Measurements from ENCODE around the gene USP25. TPM values are rescaled to one million over a fixed set of nuclear protein-coding genes. Genes with fewer than 3 reads are reported as not detected.

USP25 gene, protein sequence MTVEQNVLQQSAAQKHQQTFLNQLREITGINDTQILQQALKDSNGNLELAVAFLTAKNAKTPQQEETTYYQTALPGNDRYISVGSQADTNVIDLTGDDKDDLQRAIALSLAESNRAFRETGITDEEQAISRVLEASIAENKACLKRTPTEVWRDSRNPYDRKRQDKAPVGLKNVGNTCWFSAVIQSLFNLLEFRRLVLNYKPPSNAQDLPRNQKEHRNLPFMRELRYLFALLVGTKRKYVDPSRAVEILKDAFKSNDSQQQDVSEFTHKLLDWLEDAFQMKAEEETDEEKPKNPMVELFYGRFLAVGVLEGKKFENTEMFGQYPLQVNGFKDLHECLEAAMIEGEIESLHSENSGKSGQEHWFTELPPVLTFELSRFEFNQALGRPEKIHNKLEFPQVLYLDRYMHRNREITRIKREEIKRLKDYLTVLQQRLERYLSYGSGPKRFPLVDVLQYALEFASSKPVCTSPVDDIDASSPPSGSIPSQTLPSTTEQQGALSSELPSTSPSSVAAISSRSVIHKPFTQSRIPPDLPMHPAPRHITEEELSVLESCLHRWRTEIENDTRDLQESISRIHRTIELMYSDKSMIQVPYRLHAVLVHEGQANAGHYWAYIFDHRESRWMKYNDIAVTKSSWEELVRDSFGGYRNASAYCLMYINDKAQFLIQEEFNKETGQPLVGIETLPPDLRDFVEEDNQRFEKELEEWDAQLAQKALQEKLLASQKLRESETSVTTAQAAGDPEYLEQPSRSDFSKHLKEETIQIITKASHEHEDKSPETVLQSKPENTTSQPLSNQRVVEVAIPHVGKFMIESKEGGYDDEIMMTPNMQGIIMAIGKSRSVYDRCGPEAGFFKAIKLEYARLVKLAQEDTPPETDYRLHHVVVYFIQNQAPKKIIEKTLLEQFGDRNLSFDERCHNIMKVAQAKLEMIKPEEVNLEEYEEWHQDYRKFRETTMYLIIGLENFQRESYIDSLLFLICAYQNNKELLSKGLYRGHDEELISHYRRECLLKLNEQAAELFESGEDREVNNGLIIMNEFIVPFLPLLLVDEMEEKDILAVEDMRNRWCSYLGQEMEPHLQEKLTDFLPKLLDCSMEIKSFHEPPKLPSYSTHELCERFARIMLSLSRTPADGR
- total RNA-seq: 10 to 100 TPM; 14.7 to 22.7 (median 18.7) TPM
- long read RNA-seq: 0 reads

DNA sequence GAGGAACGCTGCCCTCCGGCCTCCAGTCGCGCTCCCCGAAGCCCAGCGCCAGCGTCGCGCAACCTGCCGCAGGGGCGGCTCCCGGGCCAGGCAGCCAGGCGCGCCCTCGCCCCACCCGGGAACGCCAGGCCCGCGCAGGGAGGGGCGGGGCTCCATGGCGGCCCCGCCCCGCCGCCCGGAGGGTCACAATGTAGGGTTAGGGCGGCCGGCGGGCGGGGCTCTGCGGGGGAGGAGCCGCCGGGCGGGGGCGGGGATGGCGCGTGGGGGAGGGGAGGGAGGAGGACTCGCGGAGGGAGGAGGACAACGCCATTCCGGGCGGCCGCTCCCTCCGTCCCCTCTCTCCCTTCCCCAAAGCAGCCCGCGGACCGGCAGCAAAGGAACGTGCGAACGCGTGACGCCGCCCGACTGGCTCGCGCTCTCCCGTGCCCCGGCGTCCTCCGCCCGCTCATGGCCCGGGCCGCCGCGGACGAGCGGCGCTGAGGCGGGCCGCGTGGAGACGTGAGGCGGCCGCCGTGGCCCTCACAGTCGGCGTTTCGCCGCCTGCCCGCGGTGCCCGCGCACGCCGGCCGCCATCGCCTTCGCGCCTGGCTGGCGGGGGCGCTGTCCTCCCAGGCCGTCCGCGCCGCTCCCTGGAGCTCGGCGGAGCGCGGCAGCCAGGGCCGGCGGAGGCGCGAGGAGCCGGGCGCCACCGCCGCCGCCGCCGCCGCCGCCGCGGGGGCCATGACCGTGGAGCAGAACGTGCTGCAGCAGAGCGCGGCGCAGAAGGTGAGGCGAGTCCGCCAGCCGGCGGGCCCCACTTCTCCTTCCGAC lies at the start of gene USP25:
TSS of gene USP25 (plus strand) at position 309 of the 810 bp plus-strand sequence. CDS start at position 721, 412 bp downstream.
- ATAC-seq: peak; percentile 93 to 99 (median 95)
- intact Hi-C loops (cut with DNase I): no loop called here
- DNase-seq: peak; percentile 96
- no peaks in the 10 kb centered on the region for H3K36me3 ChIP-seq
- H3K4me1 ChIP-seq: peaks cover 0 to 22% (median 2%) of the 10 kb centered on the region in 4 donors
- peak within 1 kb of the TSS; percentile 88 to 96 (median 92) for H3K27ac ChIP-seq
- H3K27me3 ChIP-seq: no peaks in the 10 kb centered on the region
- H3K4me3 ChIP-seq: peak within 1 kb of the TSS; percentile 77 to 82 (median 78)
- 0% methylated on average over 9 of the region's 123 CpGs for WGBS (ENCODE audit: insufficient coverage, low coverage, low lambda C conversion rate, missing lambda C conversion rate)
- peak; percentile 94 for TF ChIP-seq POLR2A (IDR thresholded peaks at IDR 0.05)
- TF ChIP-seq, protein P1, sequence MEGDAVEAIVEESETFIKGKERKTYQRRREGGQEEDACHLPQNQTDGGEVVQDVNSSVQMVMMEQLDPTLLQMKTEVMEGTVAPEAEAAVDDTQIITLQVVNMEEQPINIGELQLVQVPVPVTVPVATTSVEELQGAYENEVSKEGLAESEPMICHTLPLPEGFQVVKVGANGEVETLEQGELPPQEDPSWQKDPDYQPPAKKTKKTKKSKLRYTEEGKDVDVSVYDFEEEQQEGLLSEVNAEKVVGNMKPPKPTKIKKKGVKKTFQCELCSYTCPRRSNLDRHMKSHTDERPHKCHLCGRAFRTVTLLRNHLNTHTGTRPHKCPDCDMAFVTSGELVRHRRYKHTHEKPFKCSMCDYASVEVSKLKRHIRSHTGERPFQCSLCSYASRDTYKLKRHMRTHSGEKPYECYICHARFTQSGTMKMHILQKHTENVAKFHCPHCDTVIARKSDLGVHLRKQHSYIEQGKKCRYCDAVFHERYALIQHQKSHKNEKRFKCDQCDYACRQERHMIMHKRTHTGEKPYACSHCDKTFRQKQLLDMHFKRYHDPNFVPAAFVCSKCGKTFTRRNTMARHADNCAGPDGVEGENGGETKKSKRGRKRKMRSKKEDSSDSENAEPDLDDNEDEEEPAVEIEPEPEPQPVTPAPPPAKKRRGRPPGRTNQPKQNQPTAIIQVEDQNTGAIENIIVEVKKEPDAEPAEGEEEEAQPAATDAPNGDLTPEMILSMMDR (IDR thresholded peaks at IDR 0.05): peak in 2 of 4 donors; percentile 25 to 45
- no peaks in the 10 kb centered on the region for H3K9me3 ChIP-seq

DNA sequence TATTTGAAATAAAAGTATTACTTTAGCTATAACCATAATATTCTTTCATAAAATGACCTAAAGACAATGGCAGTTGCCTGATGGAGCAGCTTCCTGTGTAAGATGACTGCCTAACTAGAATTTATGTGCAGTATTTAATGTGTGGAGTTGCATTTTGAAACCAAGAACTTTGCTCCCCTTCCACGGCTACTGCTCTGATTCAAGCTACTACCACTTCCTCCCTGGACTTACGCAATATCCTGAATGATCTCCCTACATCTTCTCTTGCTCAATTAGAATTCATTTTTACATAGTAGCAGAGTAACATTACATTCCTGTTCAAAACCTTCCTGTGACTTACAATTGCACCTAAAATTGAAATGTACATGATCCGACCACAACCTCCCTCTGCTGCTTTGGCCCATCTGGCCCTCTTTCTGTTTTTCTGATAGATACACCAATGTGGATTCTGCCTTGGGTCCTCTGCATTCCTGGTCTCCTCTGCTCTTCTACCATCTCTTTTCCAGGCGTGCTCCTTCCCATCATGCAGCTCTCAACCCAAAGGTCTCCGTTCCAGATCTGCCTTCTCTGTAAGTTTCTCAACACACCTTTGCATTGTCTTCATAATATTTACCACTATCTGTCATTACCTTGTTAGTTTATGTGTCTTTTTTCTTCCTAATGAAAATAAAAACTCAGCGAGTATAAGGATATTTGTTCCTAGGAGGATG lies 47.4 kb upstream of the USP25 start:
- Histone ChIP-seq H3K27ac (no peak overlapping the region), H3K4me1 (peaks cover 0 to 5% (median 0%) of the 10 kb centered on the region in 4 donors), H3K4me3 (no peak overlapping the region), H3K36me3 (no peaks in the 10 kb centered on the region), H3K9me3 (no peaks in the 10 kb centered on the region), H3K27me3 (no peaks in the 10 kb centered on the region)
- ATAC-seq (peak; percentile 63 to 87 (median 71)), DNase-seq (no peak)
- no peak for TF ChIP-seq POLR2A (IDR thresholded peaks at IDR 0.05)
- TF ChIP-seq, protein P1 (IDR thresholded peaks at IDR 0.05): no peak
- intact Hi-C loops (cut with DNase I): no loop called here
- 55% methylated on average over 6 of the region's 6 CpGs for WGBS (ENCODE audit: insufficient coverage, low coverage, low lambda C conversion rate, missing lambda C conversion rate)

DNA sequence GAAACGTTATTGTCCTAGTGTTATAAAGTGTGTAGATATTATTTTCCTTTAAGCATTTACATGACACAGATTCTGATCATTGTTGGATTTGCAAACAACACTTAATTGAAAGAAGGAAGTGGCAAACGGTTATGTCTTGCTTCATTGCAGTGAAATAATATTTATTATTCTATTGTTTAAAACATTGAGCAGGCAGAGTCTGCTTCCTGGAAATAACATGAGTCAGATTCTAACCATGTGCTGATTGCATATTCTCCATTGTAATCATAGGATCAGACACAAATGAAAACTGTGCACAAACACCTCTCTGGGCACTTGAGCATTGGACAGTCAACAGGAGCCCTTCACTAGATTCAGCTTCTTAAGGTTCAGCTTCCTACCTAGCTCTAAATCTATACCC lies 46.8 kb upstream of the USP25 start:
- TF ChIP-seq POLR2A (IDR thresholded peaks at IDR 0.05): no peak
- TF ChIP-seq, protein P1 (IDR thresholded peaks at IDR 0.05): no peak
- 48% methylated on average over 2 of the region's 2 CpGs for WGBS (ENCODE audit: insufficient coverage, low coverage, low lambda C conversion rate, missing lambda C conversion rate)
- Histone ChIP-seq H3K36me3 (no peaks in the 10 kb centered on the region), H3K4me3 (no peak overlapping the region), H3K9me3 (no peaks in the 10 kb centered on the region), H3K4me1 (peaks cover 0 to 5% (median 0%) of the 10 kb centered on the region in 4 donors), H3K27me3 (no peaks in the 10 kb centered on the region), H3K27ac (no peak overlapping the region)
- intact Hi-C loops (cut with DNase I): no loop called here
- ATAC-seq: peak in 3 of 4 donors; percentile 22 to 72 (median 43)
- DNase-seq: no peak
